HepG2 (cell line): Measurements from ENCODE around the gene TPD52L2.

Source experiments
- CREB3 ChIP-seq: sonication (generic); formaldehyde crosslinking; IDR thresholded peaks from 2 replicates; pipeline ENCODE4 v1.5.0; 2020; ENCODE audit warnings: missing genetic modification reagents
- CTCF ChIP-seq: sonication (generic); formaldehyde crosslinking; IDR thresholded peaks from 2 replicates; pipeline ENCODE4 v1.5.0; 2020; ENCODE audit warnings: mild to moderate bottlenecking, missing genetic modification reagents, moderate library complexity
- DPF2 ChIP-seq: sonication (generic); formaldehyde crosslinking; IDR thresholded peaks from 2 replicates; pipeline ENCODE4 v1.4.0; 2020; ENCODE audit warnings: mild to moderate bottlenecking, low read depth, missing genetic modification reagents, borderline replicate concordance
- FOXM1 ChIP-seq: sonication (generic); formaldehyde crosslinking; IDR thresholded peaks from 2 replicates; pipeline ENCODE4 v1.5.0; 2020; ENCODE audit warnings: missing genetic modification reagents
- HIVEP1 ChIP-seq: sonication (generic); formaldehyde crosslinking; IDR thresholded peaks from 2 replicates; pipeline ENCODE4 v1.4.0; 2020; ENCODE audit warnings: mild to moderate bottlenecking, missing genetic modification reagents
- MLX ChIP-seq: IDR thresholded peaks from 2 replicates; pipeline ENCODE4 v1.6.1; 2016
- NFYB ChIP-seq: sonication (generic); formaldehyde crosslinking; IDR thresholded peaks from 2 replicates; pipeline ENCODE4 v1.4.0; 2020; ENCODE audit warnings: missing genetic modification reagents
- POLR2AphosphoS5 ChIP-seq: IDR thresholded peaks from 2 replicates; pipeline ENCODE4 v1.6.1; 2012; ENCODE audit warnings: low read depth, low read length
- SNAI1 ChIP-seq: sonication (generic); formaldehyde crosslinking; IDR thresholded peaks from 2 replicates; pipeline ENCODE4 v1.5.0; 2020; ENCODE audit warnings: mild to moderate bottlenecking, missing genetic modification reagents, borderline replicate concordance
- ZFP36 ChIP-seq: fragments of 150-350 bp; IDR thresholded peaks from 2 replicates; pipeline ENCODE4 v1.6.1; 2018; ENCODE audit warnings: borderline replicate concordance, low read length, low read depth; ENCODE audit not compliant: partially characterized antibody
- ZFYVE20 ChIP-seq: sonication (generic); formaldehyde crosslinking; IDR thresholded peaks from 2 replicates; pipeline ENCODE4 v1.8.0; 2023; ENCODE audit warnings: low read depth, mild to moderate bottlenecking, moderate library complexity, missing genetic modification reagents, borderline replicate concordance
- ZNF274 ChIP-seq: sonication (generic); formaldehyde crosslinking; IDR thresholded peaks from 2 replicates; pipeline ENCODE4 v1.5.1; 2020; ENCODE audit warnings: mild to moderate bottlenecking, missing genetic modification reagents

GRCh38 chr20:63847237-63848002 is 17.6 kb upstream of the TPD52L2 start:
- TF ChIP-seq ZNF274 (CRISPR knock-in tag) (no peak), HIVEP1 (CRISPR knock-in tag) (no peak), FOXM1 (CRISPR knock-in tag) (no peak), CREB3 (CRISPR knock-in tag) (no peak), ZFYVE20 (no peak), DPF2 (CRISPR knock-in tag) (no peak; the same call in none of the 2 replicates), NFYB (no peak), SNAI1 (CRISPR knock-in tag) (no peak), POLR2AphosphoS5 (no peak), ZFP36 (no peak), CTCF (CRISPR knock-in tag) (peak; percentile 20; the same call in 1 of the 2 replicates), MLX (CRISPR knock-in tag) (no peak)
